ENCODE measurements around the gene OTP.

The OTP gene

GRCh38 chr5:77637998-77638762 lies at the start of gene OTP:
Gene OTP, minus strand, starts transcription at chr5:77638713. Its CDS starts 164 bp downstream, at chr5:77638549.
- DNase-seq = no peak

GRCh38 chr5:77683171-77683732 lies 44.7 kb upstream of the OTP start:
- no peak for DNase-seq

- DNase-seq = no peak
These were observed 32.0 kb upstream of the OTP start for GRCh38 chr5:77670526-77670925.

GRCh38 chr5:77669677-77670076 lies 31.2 kb upstream of the OTP start:
- DNase-seq = no peak

GRCh38 chr5:77663090-77663863 lies 24.8 kb upstream of the OTP start:
- DNase-seq = no peak

- DNase-seq = no peak
These were observed 24.1 kb upstream of the OTP start for GRCh38 chr5:77662635-77663034.

GRCh38 chr5:77658662-77659061 lies 20.1 kb upstream of the OTP start:
- DNase-seq = no peak

GRCh38 chr5:77651343-77651742 lies 12.8 kb upstream of the OTP start:
- DNase-seq = no peak

- DNase-seq = no peak
These were observed 12.2 kb upstream of the OTP start for GRCh38 chr5:77650686-77651085.

GRCh38 chr5:77649776-77650175 lies 11.3 kb upstream of the OTP start:
- no peak for DNase-seq

- DNase-seq = no peak
These were observed 7.6 kb upstream of the OTP start for GRCh38 chr5:77645995-77646639.

- no peak for DNase-seq
These were observed 6.9 kb upstream of the OTP start for GRCh38 chr5:77645158-77645994.

- no peak for DNase-seq
These were observed 6.1 kb upstream of the OTP start for GRCh38 chr5:77644371-77645157.

- DNase-seq = no peak
These were observed 5.3 kb upstream of the OTP start for GRCh38 chr5:77643654-77644370.

GRCh38 chr5:77642738-77643653 lies 4.5 kb upstream of the OTP start:
- no peak for DNase-seq

GRCh38 chr5:77641963-77642737 lies 3.6 kb upstream of the OTP start:
- DNase-seq = no peak

- DNase-seq = no peak
These were observed 3.0 kb upstream of the OTP start for GRCh38 chr5:77641397-77641943.

GRCh38 chr5:77640589-77641396 lies 2.3 kb upstream of the OTP start:
- DNase-seq = no peak

All from CD4-positive, alpha-beta T cell treated with Interleukin-15 for 1 hour (primary cell).